ENCODE measurements around the gene DGKA.
"Not testable (repeated sequence)": the region's sequence is repeated elsewhere in the genome, so short reads cannot be mapped to it uniquely, and the experiment has no call there.

GRCh38 chr12:55981882-55982281, 50.9 kb downstream of the DGKA start:
- TF ChIP-seq ZNF18 (tag by site-specific recombination; IDR thresholded peaks at IDR 0.05); CTCF (tag by site-specific recombination; IDR thresholded peaks at IDR 0.05); ZNF211 (tag by site-specific recombination; IDR thresholded peaks at IDR 0.05; ENCODE audit: low read depth); ZNF530 (tag by site-specific recombination; IDR thresholded peaks at IDR 0.05; ENCODE audit: low read depth): not testable (repeated sequence)
